GM19324 (cell line): Measurements from ENCODE around the gene PPP1R13L.
"Not testable (repeated sequence)": the region's sequence is repeated elsewhere in the genome, so short reads cannot be mapped to it uniquely, and the experiment has no call there.

Experiments used
- ATAC-seq: cut with Tn5 transposase; IDR thresholded peaks from one replicate; pipeline ENCODE4 v1.9.1; 2021; ENCODE audit warnings: mild to moderate bottlenecking, moderate library complexity; ENCODE audit not compliant: unreplicated experiment, low FRiP score

The PPP1R13L gene

GRCh38 chr19:45437328-45437727 is 32.5 kb upstream of the PPP1R13L start:
- no peak for ATAC-seq

GRCh38 chr19:45432543-45432942 is 27.7 kb upstream of the PPP1R13L start:
- ATAC-seq: not testable (repeated sequence)

GRCh38 chr19:45431008-45431407 is 26.1 kb upstream of the PPP1R13L start:
- ATAC-seq: not testable (repeated sequence)

- ATAC-seq: not testable (repeated sequence)
These were observed 25.0 kb upstream of the PPP1R13L start for GRCh38 chr19:45429896-45430295.

GRCh38 chr19:45428384-45429231 is 23.7 kb upstream of the PPP1R13L start:
- no peak for ATAC-seq

- no peak for ATAC-seq
These were observed 19.6 kb upstream of the PPP1R13L start for GRCh38 chr19:45424191-45425058.

GRCh38 chr19:45423589-45424190 is 18.8 kb upstream of the PPP1R13L start, which contains the start of gene ERCC1:
TSS of gene ERCC1 (minus strand) at chr19:45423917. CDS start at chr19:45423374, 543 bp downstream.
- ATAC-seq: peak; percentile 69

GRCh38 chr19:45423033-45423588 is 18.2 kb upstream of the PPP1R13L start:
- no peak for ATAC-seq

- no peak for ATAC-seq
These were observed 17.2 kb upstream of the PPP1R13L start for GRCh38 chr19:45421947-45422498.

GRCh38 chr19:45420871-45421270 is 16.0 kb upstream of the PPP1R13L start:
- no peak for ATAC-seq

GRCh38 chr19:45420356-45420755 is 15.5 kb upstream of the PPP1R13L start:
- no peak for ATAC-seq

- no peak for ATAC-seq
These were observed 15.0 kb upstream of the PPP1R13L start for GRCh38 chr19:45419895-45420294.

GRCh38 chr19:45419396-45419795 is 14.5 kb upstream of the PPP1R13L start:
- ATAC-seq: peak; percentile 53

GRCh38 chr19:45418802-45419201 is 13.9 kb upstream of the PPP1R13L start:
- no peak for ATAC-seq

- ATAC-seq: no peak
These were observed 12.3 kb upstream of the PPP1R13L start for GRCh38 chr19:45417151-45417550.

GRCh38 chr19:45414468-45414867 is 9.6 kb upstream of the PPP1R13L start:
- ATAC-seq: no peak

GRCh38 chr19:45413497-45413896 is 8.6 kb upstream of the PPP1R13L start:
- ATAC-seq: no peak

GRCh38 chr19:45410330-45410729 is 5.5 kb upstream of the PPP1R13L start:
- not testable (repeated sequence) for ATAC-seq

GRCh38 chr19:45409557-45409920 is 4.7 kb upstream of the PPP1R13L start:
- no peak for ATAC-seq

- ATAC-seq: no peak
These were observed 4.1 kb upstream of the PPP1R13L start for GRCh38 chr19:45408830-45409556.
